ENCODE measurements around the gene B3GALT6. TPM values are rescaled to one million over a fixed set of nuclear protein-coding genes. Genes with fewer than 3 reads are reported as not detected.

B3GALT6 gene
- total RNA-seq, 1 experiment from 2014 or later: 27.1 TPM

- Histone ChIP-seq H3K56ac (ENCODE audit: insufficient read length, low read depth, low read length) (no peak overlapping the region), H2BK5ac (ENCODE audit: insufficient read length, low read length) (no peak overlapping the region), H4K8ac (replicated peaks; ENCODE audit: insufficient read length, low read depth, low read length) (no peak overlapping the region), H3K23ac (ENCODE audit: insufficient read length, low read depth, low read length) (no peak overlapping the region), H2AK5ac (ENCODE audit: insufficient read length, low read length) (no peak overlapping the region), H2BK15ac (ENCODE audit: low read depth, low read length) (no peak overlapping the region), H3K4me1 (ENCODE audit: insufficient read depth, low read length) (peaks cover 5% of the 10 kb centered on the region; the same call in 1 of the 2 replicates), H3K9ac (ENCODE audit: extremely low read depth, insufficient read length, low read length) (no peak overlapping the region), H4K91ac (ENCODE audit: insufficient read length, low read depth, low read length) (no peak overlapping the region), H2AFZ (ENCODE audit: low read length) (no peak overlapping the region), H2BK120ac (ENCODE audit: low read depth, low read length, poor library complexity, severe bottlenecking) (no peak overlapping the region), H3K14ac (ENCODE audit: insufficient read depth, low read length) (no peak overlapping the region), H3K4me2 (ENCODE audit: insufficient read depth, insufficient read length, low read length) (no peak overlapping the region), H3K18ac (ENCODE audit: insufficient read length, low read depth, low read length) (no peak overlapping the region), H3K27ac (ENCODE audit: insufficient read length, low read depth, low read length) (no peak overlapping the region), H3K4ac (ENCODE audit: low read depth, low read length) (no peak overlapping the region), H2BK20ac (ENCODE audit: low read depth, low read length, poor library complexity, severe bottlenecking) (no peak overlapping the region), H3K9me3 (ENCODE audit: control insufficient read depth, low read depth, low read length) (no peaks in the 10 kb centered on the region), H3K79me1 (ENCODE audit: insufficient read depth, low read depth, low read length, poor library complexity, severe bottlenecking) (peaks cover 21% of the 10 kb centered on the region), H4K5ac (ENCODE audit: insufficient read length, low read depth, low read length) (no peak overlapping the region), H3K23me2 (ENCODE audit: insufficient read length, low read depth, low read length, poor library complexity, severe bottlenecking) (peaks cover 8% of the 10 kb centered on the region), H3K27me3 (ENCODE audit: insufficient read depth, low read length) (no peaks in the 10 kb centered on the region), H3T11ph (ENCODE audit: low read length) (no peak overlapping the region), H2BK12ac (ENCODE audit: insufficient read length, low read depth, low read length) (no peak overlapping the region), H3K79me2 (ENCODE audit: insufficient read depth, low read length) (peaks cover 25% of the 10 kb centered on the region; the same call in 1 of the 2 replicates), H4K20me1 (ENCODE audit: control insufficient read depth, insufficient read depth, insufficient read length) (peaks cover 2% of the 10 kb centered on the region)
- Mint-ChIP-seq H3K9me3 (no peaks in the 10 kb centered on the region; a peak in 1 of 5 replicates), H3K4me1 (peaks cover 24 to 28% of the 10 kb centered on the region in 2 experiments), H3K27me3 (ENCODE audit: low read depth) (no peaks in the 10 kb centered on the region), H3K27ac (no peak overlapping the region), H3K4me3 (no peak overlapping the region), H3K36me3 (ENCODE audit: insufficient read depth in 1 of 3, low read depth in 3 of 3) (peaks cover 35 to 58% (median 58%) of the 10 kb centered on the region in 3 experiments; a peak in 6 of 7 replicates)
- DNase-seq: no peak
- TF ChIP-seq CTCF (conservative IDR thresholded peaks at IDR 0.05): no peak
- no CpG with 5 or more reads among the region's 13 CpGs for WGBS (ENCODE audit: extremely low coverage, insufficient read length, low lambda C conversion rate)
These were observed 36.2 kb downstream of the B3GALT6 start for GRCh38 chr1:1268284-1268682.

All from H9 (cell line).